SH-SY5Y (cell line): Measurements from ENCODE around the gene LRRC4B.

Experiments
- GATA2 ChIP-seq: IDR thresholded peaks from 2 replicates; pipeline ENCODE4 v1.6.1; 2011; ENCODE audit warnings: mild to moderate bottlenecking, low read depth, low read length
- GATA3 ChIP-seq: IDR thresholded peaks from 2 replicates; pipeline ENCODE4 v1.6.1; 2011; ENCODE audit warnings: low read depth, mild to moderate bottlenecking, low read length, moderate library complexity

The LRRC4B gene

DNA sequence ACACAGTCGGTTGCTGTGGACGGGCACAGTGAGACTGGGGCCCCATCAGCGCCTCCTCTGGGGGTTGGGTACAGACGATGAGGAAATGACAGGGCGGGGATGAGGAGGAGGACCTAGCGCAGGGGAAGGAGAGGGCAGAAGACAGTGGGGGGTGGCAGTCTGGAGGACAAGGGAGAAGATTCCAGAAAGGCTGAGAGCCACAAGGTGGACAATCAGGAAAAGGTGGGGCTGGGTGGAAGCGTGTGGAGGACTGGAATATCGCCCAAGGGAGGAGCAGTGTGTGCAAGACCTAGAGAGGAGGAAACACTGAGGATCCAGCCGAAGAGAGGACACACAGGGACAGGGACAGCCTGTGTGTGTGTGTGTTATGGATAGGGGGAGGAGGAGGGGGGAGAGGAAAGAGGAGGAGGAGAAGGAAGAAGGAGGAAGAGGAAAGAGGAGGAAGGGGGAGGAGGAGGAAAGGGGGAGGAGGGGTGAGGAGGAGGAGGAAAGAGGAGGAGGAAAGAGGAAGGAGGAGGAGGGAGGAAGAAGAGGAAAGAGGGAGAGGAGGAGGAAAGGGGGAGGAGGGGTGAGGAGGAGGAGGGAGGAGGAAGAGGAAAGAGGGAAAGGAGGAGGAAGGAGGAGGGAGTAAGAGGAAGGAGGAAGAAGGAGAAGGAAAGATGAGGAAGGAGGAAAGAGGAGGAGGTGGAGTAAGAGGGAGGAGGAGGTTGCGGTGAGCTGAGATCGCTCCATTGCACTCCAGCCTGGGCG, 75.8 kb downstream of the LRRC4B start:
- TF ChIP-seq GATA3 (no peak), GATA2 (no peak)

DNA sequence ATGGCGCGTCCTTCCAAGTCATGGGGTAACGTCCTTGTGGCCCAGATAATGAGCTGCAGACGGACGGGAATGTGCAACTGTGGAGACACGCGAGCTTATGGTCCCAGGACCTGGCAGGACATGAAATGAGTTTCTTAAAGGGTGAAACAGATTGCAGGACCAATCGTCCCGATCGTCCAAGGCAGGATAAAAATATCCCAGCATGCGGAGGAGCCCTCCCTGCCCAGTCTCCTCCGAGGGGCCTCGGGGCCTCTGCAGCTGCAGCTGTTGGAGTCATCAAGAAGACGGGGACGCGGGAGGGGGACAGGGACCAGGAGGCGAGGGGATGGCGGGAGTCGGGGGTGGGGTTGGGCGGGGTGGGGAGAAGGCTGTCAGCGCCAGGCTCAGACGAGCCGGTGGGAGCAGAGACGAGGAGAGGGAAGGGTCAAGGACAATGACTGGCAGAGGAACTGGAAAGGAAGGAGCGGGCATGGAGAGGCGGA, 77.2 kb downstream of the LRRC4B start:
- TF ChIP-seq GATA3 = no peak
- TF ChIP-seq GATA2 = no peak

DNA sequence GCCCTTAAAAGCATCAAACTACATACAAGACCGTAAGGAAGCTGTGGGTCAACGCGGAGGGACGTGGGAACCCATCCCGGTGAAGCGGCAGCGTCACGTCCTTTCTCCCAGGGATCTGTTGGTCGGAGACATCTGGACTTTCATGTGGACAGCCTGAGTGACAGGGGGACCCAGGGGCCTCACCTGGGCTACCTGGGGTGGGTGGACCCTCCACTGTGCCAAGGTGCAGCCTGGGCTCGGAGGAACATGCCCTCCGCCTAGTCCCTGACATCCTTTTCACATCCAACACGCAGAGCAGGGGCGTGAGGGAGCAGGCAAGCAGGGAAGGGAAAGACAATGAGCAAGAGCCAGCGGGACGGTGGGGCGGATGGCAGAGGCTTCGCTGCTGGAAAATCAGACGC, 77.8 kb downstream of the LRRC4B start:
- TF ChIP-seq GATA3 (no peak), GATA2 (no peak)

DNA sequence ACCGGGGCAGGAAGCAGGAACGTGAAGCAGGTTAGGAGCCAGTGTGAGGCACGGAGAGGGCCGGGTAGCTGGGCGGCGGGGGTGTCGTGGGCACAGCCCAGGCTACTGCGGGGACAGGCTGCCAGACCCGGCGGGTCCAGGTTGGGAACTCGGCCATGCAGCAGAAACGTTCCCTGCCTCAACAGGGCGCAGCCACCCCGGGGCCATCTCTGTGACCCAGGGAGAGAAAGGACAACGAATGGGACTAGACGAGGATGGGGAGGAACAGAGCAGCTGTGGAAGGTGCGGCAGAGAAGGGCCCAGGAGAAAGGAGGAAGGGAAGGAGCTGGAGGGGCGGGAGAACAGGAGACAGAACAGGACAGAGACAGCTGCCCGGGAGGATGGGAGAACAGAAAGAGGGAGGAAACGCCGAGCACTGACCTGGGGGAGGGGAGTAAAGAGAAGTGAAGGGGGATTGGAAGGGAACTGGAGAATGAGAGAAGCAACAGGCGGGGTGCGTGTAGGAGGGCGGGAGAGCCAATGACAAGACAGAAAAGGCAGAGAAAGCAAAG, 78.7 kb downstream of the LRRC4B start:
- TF ChIP-seq GATA2 (no peak), GATA3 (no peak)

DNA sequence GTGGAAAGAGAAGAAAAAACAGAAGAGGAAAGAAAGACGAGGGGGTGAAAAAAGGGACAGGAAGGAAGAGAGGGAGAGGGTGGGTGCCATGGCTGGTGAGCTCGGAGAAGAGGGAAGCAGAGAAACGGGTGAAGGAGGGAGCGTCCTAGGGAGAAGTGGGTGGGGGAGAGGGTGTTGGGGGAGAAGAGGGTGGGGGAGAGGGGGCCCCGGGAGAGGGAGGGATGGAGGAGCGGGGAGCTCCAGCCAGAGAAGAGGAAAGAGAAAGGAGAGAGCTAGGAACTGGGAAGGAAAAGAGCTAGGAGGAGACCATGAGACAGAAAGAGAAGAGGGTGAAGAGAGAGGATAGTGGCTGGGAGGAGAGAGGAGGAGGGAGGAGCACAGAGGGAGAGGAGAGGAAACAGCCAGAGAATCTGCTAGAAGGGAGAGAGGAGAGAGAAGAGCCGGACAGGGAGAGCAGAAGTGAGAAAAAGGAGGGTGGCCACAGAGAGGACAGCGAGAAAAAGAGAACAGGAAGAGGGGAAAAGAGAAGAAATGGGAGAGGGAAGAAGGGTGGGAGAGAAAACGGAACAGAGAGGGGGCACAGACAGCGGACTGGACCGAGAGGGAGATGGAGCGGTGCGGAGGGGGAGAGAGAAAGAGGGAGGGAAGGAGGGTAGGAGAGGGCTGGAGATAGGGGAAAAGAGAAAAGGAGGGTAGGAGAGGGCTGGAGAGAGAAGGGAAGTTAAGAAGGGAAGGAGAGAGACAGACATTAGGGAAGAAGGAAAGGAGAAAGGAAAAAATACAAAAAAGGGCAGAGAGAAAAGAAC, 79.6 kb downstream of the LRRC4B start:
- TF ChIP-seq GATA2 = no peak
- no peak for TF ChIP-seq GATA3

DNA sequence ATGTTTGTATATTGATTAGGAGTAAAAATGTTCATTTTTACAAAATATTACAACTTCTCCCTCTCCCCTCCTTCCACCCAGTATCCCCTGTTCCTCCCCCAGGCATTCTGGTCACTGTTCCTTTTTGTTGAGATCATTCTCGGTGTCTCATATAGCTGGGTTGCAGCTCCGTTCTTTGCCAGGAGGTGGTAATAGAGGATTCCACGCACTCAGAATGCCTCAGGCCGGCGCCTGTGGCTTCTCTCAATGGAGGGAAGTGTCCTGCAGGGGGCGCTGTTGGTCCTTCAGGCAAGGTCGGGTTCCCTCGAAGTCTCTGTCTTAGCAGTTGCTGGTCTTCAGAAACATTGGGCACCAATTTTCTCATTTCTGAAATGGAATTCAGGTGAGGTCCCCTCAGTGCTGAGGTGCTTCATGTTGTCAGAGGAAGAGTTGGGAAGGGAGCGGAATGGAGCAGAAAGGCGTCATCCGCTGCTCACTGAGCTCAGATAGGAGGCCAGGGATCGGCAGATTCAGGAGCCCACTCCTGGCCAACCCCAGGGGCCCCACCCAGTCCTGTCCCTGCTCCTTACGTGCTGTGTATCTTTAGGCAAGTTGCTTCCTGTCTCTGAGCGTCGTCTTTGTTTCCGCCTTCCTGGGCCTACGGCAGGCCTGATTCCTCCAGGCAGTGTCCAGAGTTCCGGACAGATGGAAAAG, 81.3 kb downstream of the LRRC4B start:
- TF ChIP-seq GATA3 (no peak), GATA2 (no peak)

DNA sequence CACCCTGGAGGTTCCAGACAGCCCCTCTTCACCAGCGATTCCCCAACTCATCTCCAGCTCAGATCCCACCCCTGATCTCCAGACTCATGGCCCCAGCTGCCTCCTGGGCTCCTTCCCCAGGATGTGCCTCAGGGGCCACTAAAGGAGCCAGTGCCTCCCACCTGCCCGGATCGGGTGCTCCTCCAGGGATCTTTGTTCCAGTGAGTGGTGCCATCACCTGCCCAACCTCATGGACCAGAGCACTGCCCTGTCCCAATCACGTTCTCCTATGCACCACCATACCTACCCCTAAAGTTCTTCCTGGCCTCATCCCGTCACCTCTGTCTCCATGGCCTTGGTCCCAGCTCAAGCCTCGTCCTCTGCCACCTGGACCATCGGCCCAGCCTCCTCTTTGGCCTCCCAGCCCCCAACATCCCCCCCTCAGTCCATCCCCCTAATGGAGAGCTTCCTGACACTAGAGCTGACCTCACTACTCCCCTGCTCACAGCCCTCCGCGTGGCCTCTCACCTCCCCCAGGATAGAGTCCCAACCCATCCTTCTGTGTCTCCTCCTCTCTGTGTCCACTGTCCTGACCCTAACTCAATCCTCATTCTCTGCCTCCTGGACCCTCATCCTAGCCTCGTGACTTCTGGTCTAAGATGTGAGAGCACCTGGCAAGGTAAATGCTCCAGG, 82.8 kb downstream of the LRRC4B start:
- TF ChIP-seq GATA2 (no peak), GATA3 (no peak)

DNA sequence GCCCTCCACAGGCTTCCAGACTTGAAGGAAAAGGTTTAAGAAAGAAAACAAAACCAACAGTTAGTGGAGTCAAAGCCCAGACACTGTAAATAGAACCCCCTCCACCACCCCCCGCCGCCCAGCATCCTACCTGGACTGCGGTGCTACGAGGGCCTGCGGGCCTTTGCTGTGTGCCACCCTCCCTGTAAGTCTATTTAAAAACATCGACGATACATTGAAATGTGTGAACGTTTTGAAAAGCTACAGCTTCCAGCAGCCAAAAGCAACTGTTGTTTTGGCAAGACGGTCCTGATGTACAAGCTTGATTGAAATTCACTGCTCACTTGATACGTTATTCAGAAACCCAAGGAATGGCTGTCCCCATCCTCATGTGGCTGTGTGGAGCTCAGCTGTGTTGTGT, 85.3 kb downstream of the LRRC4B start:
- no peak for TF ChIP-seq GATA2
- no peak for TF ChIP-seq GATA3

DNA sequence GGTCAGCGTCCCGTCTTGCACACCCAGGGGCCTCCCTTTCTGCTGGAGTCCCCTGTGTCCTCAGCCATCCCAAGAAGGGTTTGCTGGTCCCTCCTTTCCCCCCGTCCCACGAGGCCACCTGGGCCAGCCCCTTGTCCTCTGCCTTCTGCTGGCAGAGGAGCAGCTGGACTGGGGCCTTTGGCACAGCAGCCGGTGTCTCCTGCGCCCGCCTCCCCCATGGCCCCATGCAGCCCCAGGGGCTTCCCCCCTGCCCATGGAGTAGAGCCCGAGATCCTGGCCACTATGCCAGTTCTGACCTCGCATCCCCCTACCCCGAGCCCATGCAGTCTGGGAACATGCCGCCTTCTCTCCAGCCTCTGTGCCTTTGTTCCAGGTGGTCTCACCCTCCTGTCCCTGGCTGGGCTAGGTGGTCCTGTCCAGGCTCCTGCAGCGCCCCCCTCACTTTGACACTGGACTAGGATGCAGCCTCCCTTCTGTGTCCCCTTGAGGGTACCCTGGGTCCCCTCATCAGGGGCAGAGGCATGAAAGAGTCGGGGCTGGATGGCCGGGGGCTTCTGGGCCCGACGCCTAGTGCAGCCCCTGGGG, 85.9 kb downstream of the LRRC4B start:
- TF ChIP-seq GATA2 = no peak
- no peak for TF ChIP-seq GATA3

DNA sequence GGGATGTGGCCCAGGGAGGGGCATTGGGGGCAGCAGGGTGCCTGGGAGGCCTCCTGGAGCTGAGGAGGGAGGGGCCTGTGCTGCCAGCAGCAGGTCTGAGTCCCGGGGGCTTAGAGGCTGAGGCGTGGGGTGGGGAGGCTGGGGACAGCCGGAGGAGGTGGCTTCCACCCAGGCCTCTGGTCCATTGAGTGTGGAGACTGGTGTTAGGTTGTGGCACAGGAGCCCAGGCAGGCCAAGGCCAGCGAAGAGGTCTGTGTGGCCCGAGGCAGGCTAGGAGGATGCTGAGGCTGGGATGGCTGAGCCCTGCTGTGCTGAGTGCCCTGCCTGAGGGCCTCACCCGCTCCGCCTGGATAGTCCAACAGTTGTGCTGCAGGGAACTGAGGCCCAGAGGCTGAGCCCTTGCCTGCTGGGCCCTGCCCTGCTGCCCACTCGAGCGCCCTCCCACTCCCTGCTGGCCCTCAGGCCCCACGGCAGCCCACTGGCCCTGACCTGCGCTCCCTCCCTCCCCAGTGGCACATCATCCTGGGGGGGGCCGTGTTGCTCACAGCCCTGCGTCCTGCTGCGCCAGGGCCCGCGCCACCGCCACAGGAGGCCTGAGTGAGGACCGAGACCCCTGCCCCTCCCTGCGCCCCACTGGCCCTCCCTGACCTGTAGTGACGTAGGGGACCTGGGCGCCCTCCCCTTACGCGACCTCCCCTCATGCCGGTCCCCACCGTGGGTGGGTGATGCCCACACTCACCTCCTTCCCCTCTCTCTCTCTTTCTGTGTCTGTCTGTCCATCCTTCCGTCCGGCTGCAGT, 86.7 kb downstream of the LRRC4B start:
- TF ChIP-seq GATA2 = no peak
- no peak for TF ChIP-seq GATA3

DNA sequence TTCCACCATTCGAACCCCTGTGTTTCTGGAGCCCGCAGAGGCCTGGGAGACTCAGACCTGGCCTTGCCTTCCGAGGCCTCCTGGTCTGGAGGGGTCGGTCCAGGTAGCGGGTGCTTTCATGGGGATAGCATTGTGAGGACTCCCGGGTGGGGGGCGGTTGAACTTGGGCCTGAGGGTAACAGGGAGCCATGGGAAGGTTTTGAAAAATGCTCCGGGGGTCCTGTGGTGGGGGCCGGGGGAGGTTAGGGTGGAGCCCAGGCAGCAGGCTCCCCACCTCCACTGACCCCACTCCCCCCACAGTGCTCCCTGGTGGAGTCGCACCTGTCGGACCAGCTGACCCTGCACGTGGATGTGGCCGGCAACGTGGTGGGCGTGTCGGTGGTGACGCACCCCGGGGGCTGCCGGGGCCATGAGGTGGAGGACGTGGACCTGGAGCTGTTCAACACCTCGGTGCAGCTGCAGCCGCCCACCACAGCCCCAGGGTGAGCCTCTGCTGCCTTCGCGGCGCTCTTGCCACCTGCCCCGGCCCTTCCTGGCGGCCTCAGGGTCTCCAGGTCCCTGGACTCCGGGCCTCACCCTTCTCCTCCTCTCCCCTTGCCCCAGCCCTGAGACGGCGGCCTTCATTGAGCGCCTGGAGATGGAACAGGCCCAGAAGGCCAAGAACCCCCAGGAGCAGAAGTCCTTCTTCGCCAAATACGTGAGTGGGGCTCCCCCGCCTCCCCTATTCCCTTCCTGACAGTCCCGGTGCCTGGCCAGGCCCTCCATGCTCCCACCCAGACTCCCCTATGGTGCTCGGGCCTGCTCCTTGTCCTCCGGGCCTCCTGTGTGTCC, 87.7 kb downstream of the LRRC4B start:
- TF ChIP-seq GATA2 = no peak
- TF ChIP-seq GATA3 = no peak

DNA sequence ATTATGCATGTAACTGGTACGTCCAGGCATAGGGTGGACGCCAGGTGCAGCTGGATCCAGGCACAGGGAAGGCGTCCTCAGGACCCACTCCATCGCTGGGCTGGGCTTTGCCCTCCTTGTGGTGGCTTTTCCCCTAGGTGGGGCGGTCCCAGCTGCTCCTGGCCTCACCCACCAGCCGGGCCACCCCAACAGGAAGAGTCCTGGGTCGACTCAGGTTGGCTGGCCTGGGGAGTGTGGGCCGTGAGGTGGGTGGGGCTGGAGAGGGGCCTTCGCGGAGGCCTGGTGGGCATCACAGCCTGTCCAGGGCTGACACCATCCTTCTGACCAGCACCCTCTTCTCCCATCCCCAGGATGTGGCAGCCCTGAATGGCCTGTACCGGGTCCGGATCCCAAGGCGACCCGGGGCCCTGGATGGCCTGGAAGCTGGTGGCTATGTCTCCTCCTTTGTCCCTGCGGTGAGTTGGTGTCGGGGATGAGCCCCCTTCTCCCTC, 88.4 kb downstream of the LRRC4B start:
- TF ChIP-seq GATA2 = no peak
- TF ChIP-seq GATA3 = no peak
